IMR-90 (cell line): ENCODE results near the gene XPC. TPM values are rescaled to one million over a fixed set of nuclear protein-coding genes. Genes with fewer than 3 reads are reported as not detected.
A peak's percentile ranks its signal among the peaks of the same experiment; 100 is the strongest.

Source experiments
- ATAC-seq: fragments of 200-7000 bp; cut with Tn5 transposase; 2 replicates; pipeline ENCODE4 v1.9.1; 2020; ENCODE audit warnings: low read depth, mild to moderate bottlenecking, moderate library complexity
- BruUV-seq: library from RNA; stranded (reverse); fragments of 400-500 nt; replicated peaks from 2 replicates; lab custom pipeline; 2021; lab: Mats Ljungman, UMichigan
- CTCF ChIA-PET: fragments of 300-600 bp; formaldehyde crosslinking; extraction: SDS; loops from one replicate; lab custom pipeline; 2021; ENCODE audit warnings: antibody characterized with exemption; lab: Yijun Ruan, JAX
- POLR2A ChIA-PET: fragments of 300-600 bp; sonication (Branson Sonifier 250); formaldehyde crosslinking; loops from one replicate; lab custom pipeline; 2022; ENCODE audit warnings: antibody characterized with exemption; ENCODE audit not compliant: unreplicated experiment; lab: Charles Lee
- DNase-seq: peaks from one replicate; pipeline ENCODE4 v3.0.0; 2013
- H2AFZ ChIP-seq: replicated peaks from 2 replicates; pipeline ENCODE3; 2013; ENCODE audit warnings: low read length, mild to moderate bottlenecking; ENCODE audit not compliant: poor library complexity
- H2AK5ac ChIP-seq: 2 replicates; pipeline ENCODE4 v1.6.1; 2013; ENCODE audit warnings: low read depth, low read length, inconsistent platforms
- H2AK9ac ChIP-seq: replicated peaks from 2 replicates; pipeline ENCODE3; 2013; ENCODE audit warnings: mild to moderate bottlenecking, low read depth, low read length, moderate library complexity; ENCODE audit not compliant: poor library complexity
- H2BK120ac ChIP-seq: 2 replicates; pipeline ENCODE4 v1.6.1; 2013; ENCODE audit warnings: low read depth, low read length, inconsistent platforms
- H2BK15ac ChIP-seq: 3 replicates; pipeline ENCODE4 v1.6.1; 2013; ENCODE audit warnings: low read depth, low read length, inconsistent platforms
- H2BK20ac ChIP-seq: 2 replicates; pipeline ENCODE4 v1.6.1; 2013; ENCODE audit warnings: low read depth, mild to moderate bottlenecking, inconsistent platforms, low read length, moderate library complexity
- H2BK5ac ChIP-seq: 2 replicates; pipeline ENCODE4 v1.6.1; 2013; ENCODE audit warnings: mild to moderate bottlenecking, low read depth, low read length, inconsistent platforms; ENCODE audit not compliant: poor library complexity, severe bottlenecking
- H3K14ac ChIP-seq: replicated peaks from 2 replicates; pipeline ENCODE4 v1.6.1; 2013; ENCODE audit warnings: low read depth, low read length, inconsistent platforms
- H3K18ac ChIP-seq: 2 replicates; pipeline ENCODE4 v1.6.1; 2013; ENCODE audit warnings: low read depth, low read length, control low read depth
- H3K23ac ChIP-seq: 2 replicates; pipeline ENCODE4 v1.6.1; 2013; ENCODE audit warnings: low read depth, low read length, inconsistent platforms
- H3K27ac ChIP-seq: 2 replicates; pipeline ENCODE4 v1.5.1; 2013; ENCODE audit warnings: mild to moderate bottlenecking, control low read depth, low read length; ENCODE audit not compliant: insufficient read depth
- H3K27me3 ChIP-seq: 2 replicates; pipeline ENCODE4 v1.6.1; 2013; ENCODE audit warnings: low read length; ENCODE audit not compliant: control insufficient read depth, insufficient read depth
- H3K36me3 ChIP-seq: 2 replicates; pipeline ENCODE4 v1.6.1; 2013; ENCODE audit warnings: low read length, mixed read lengths; ENCODE audit not compliant: control insufficient read depth, insufficient read depth
- H3K4ac ChIP-seq: 2 replicates; pipeline ENCODE4 v1.6.1; 2013; ENCODE audit warnings: low read depth, low read length, inconsistent platforms
- H3K4me1 ChIP-seq: 2 replicates; pipeline ENCODE4 v1.6.1; 2013; ENCODE audit warnings: low read length, mixed read lengths; ENCODE audit not compliant: control insufficient read depth, insufficient read depth
- H3K4me2 ChIP-seq: 2 replicates; pipeline ENCODE4 v1.6.1; 2013; ENCODE audit warnings: low read depth, mild to moderate bottlenecking, control low read depth, low read length, moderate library complexity
- H3K4me3 ChIP-seq: 2 replicates; pipeline ENCODE4 v1.5.1; 2013; ENCODE audit warnings: low read depth, mild to moderate bottlenecking, control low read depth, low read length, moderate library complexity; ENCODE audit not compliant: insufficient read depth
- H3K56ac ChIP-seq: 2 replicates; pipeline ENCODE4 v1.6.1; 2013; ENCODE audit warnings: low read length, inconsistent platforms; ENCODE audit not compliant: insufficient read depth; ENCODE audit errors: extremely low read depth
- H3K79me1 ChIP-seq, 2 experiments: 2 replicates each; pipeline ENCODE4 v1.6.1; 2013; ENCODE audit warnings: low read length in 2 of 2, inconsistent platforms in 1 of 2, low read depth in 1 of 2
- H3K9ac ChIP-seq: 2 replicates; pipeline ENCODE4 v1.6.1; 2013; ENCODE audit warnings: low read depth, low read length, control low read depth
- H3K9me1 ChIP-seq: 2 replicates; pipeline ENCODE4 v1.6.1; 2013; ENCODE audit warnings: low read length, inconsistent platforms; ENCODE audit not compliant: insufficient read depth
- H3K9me3 ChIP-seq: 2 replicates; pipeline ENCODE4 v1.6.1; 2013; ENCODE audit warnings: low read length; ENCODE audit not compliant: control insufficient read depth, insufficient read depth
- H4K20me1 ChIP-seq: 2 replicates; pipeline ENCODE4 v1.6.1; 2013; ENCODE audit warnings: low read length, inconsistent platforms; ENCODE audit not compliant: insufficient read depth
- H4K5ac ChIP-seq: 2 replicates; pipeline ENCODE4 v1.6.1; 2013; ENCODE audit warnings: mild to moderate bottlenecking, low read depth, low read length, control low read depth
- H4K8ac ChIP-seq, 2 experiments: 2 replicates each; pipeline ENCODE4 v1.6.1; 2013; ENCODE audit warnings: low read depth in 2 of 2, low read length in 2 of 2, control low read depth in 1 of 2, inconsistent platforms in 1 of 2
- H4K91ac ChIP-seq: 2 replicates; pipeline ENCODE4 v1.6.1; 2013; ENCODE audit warnings: low read depth, low read length, inconsistent platforms; ENCODE audit not compliant: insufficient read depth
- BHLHE40 ChIP-seq: fragments of 150-350 bp; IDR thresholded peaks from 2 replicates; pipeline ENCODE4 v1.6.1; 2016; ENCODE audit warnings: mild to moderate bottlenecking, low read depth, low read length
- WGBS, 2 experiments: methylation state at CpG; one replicate each; pipeline versions ENCODE4 v1.1.5 to v1.1.7; 2013; ENCODE audit warnings: missing lambda C conversion rate in 2 of 2; ENCODE audit not compliant: insufficient read length in 1 of 2; ENCODE audit errors: extremely low coverage in 2 of 2; 5-methylcytosine and 5-hydroxymethylcytosine counted together
- dilution Hi-C: fragments of 300-500 bp; cut with HindIII; formaldehyde crosslinking; loops from one replicate; pipeline ENCODE4 v1.14.3; 2018; ENCODE audit warnings: low sequenced_read_pairs; ENCODE audit not compliant: unreplicated experiment
- in situ Hi-C: fragments of 300-500 bp; cut with MboI; formaldehyde crosslinking; loops from 3 replicates; pipeline ENCODE4 v1.14.3; 2019; ENCODE audit warnings: low sequenced_read_pairs, inconsistent platforms, mixed read lengths
- intact Hi-C: fragments of 100-400 bp; cut with micrococcal nuclease; formaldehyde crosslinking; loops from 2 replicates; pipeline ENCODE4 v1.10.0; 2022
- polyA plus RNA-seq, 3 experiments: library from polyadenylated mRNA; depleted of rRNA; stranded (reverse); fragments of >200 nt; gene quantifications; 2 replicates each; pipeline ENCODE4 v1.2.3, GENCODE V29; 2012; ENCODE audit warnings: low replicate concordance in 1 of 3
- total RNA-seq: library from RNA; depleted of rRNA; stranded (reverse); fragments of >200 nt; gene quantifications from 2 replicates; pipeline ENCODE4 v1.2.3, GENCODE V29; 2012
- TF ChIP-seq, protein P1 (sequence below): conservative IDR thresholded peaks from 2 replicates; pipeline ENCODE4 v1.5.1; 2012; ENCODE audit warnings: mild to moderate bottlenecking, low read depth, low read length, improper control_type of control experiment

Gene XPC
- total and polyA plus RNA-seq, 2 of the 4 experiments (the other 2 are of a cell fraction) = 30.9 to 48.8 TPM

DNA sequence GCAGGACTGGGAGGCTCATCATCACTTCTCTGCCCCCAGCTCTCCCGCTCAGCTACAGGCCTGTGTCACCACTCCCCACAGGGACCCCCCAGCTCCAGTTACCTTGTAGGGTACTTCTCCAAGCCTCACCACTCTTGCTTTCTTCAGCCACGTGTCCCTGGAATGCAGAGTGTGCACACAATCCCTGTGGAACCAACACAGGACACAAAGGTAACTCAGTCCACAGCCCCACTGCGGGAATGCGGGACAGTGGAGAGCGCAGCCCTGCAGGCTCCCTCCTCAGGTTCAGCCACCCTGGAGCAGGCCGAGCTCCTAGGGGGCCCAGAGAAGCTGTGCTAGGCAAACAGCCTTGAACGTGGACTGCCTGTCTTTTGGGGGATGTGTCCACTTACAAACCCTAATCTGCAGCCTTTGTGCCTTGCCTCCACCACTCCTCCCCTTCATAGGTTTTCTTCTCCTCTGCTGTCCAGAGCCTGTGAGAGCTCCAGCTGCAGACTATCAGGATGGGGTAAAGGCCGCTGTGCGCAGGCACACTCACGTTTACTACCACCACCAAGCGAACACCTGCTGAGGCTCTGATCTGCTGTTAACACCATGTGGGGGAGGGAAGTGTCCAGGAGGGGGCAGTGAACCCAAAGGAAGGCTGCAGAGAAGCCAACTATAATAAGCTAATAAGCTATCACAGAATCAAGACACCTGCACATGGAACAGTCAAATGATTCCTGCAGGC lies 26.0 kb downstream of the XPC start:
- H3K79me1 ChIP-seq = peaks cover 19 to 29% of the 10 kb centered on the region in 2 experiments
- no peaks in the 10 kb centered on the region for H3K9me3 ChIP-seq
- H2BK15ac ChIP-seq = no peak overlapping the region
- H2BK5ac ChIP-seq = no peak overlapping the region
- H3K4ac ChIP-seq = no peak overlapping the region
- no peak overlapping the region for H4K5ac ChIP-seq
- H3K27ac ChIP-seq = no peak overlapping the region
- H2AK9ac ChIP-seq = no peak overlapping the region
- no peak overlapping the region for H3K9ac ChIP-seq
- H3K23ac ChIP-seq = no peak overlapping the region
- H3K4me1 ChIP-seq = no peaks in the 10 kb centered on the region
- H2AK5ac ChIP-seq = no peak overlapping the region
- in situ Hi-C loops = no loop called here
- no peak overlapping the region for H2BK120ac ChIP-seq
- H2AFZ ChIP-seq = no peak overlapping the region
- no peaks in the 10 kb centered on the region for H4K20me1 ChIP-seq
- no peak for TF ChIP-seq BHLHE40
- TF ChIP-seq, protein P1, sequence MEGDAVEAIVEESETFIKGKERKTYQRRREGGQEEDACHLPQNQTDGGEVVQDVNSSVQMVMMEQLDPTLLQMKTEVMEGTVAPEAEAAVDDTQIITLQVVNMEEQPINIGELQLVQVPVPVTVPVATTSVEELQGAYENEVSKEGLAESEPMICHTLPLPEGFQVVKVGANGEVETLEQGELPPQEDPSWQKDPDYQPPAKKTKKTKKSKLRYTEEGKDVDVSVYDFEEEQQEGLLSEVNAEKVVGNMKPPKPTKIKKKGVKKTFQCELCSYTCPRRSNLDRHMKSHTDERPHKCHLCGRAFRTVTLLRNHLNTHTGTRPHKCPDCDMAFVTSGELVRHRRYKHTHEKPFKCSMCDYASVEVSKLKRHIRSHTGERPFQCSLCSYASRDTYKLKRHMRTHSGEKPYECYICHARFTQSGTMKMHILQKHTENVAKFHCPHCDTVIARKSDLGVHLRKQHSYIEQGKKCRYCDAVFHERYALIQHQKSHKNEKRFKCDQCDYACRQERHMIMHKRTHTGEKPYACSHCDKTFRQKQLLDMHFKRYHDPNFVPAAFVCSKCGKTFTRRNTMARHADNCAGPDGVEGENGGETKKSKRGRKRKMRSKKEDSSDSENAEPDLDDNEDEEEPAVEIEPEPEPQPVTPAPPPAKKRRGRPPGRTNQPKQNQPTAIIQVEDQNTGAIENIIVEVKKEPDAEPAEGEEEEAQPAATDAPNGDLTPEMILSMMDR = 0 out of 2 replicates have a peak, but pooled peaks have one; percentile 18
- ATAC-seq (no peak), DNase-seq (no peak)
- CTCF ChIA-PET = no interaction called here
- peaks cover 64% of the 10 kb centered on the region for H3K36me3 ChIP-seq
- intact Hi-C loops = no loop called here
- no TSS peak for BruUV-seq
- no peak overlapping the region for H3K14ac ChIP-seq
- no peaks in the 10 kb centered on the region; the same call in 1 of the 2 replicates for H3K9me1 ChIP-seq
- no peak overlapping the region for H2BK20ac ChIP-seq
- no peaks in the 10 kb centered on the region for H3K27me3 ChIP-seq
- no peak overlapping the region for H4K91ac ChIP-seq
- H3K56ac ChIP-seq = no peak overlapping the region
- H3K18ac ChIP-seq = no peak overlapping the region
- H3K4me3 ChIP-seq = no peak overlapping the region
- dilution Hi-C loops = no loop called here
- WGBS, 2 experiments = no CpG with 5 or more reads among the region's 11 CpGs
- POLR2A ChIA-PET = interaction anchor here (1.2 kb wide), 1 partner anchor 26 kb away, joined by 3 read pairs; the partner anchor contains the start of gene LSM3
- no peak overlapping the region for H3K4me2 ChIP-seq
- H4K8ac ChIP-seq = no peak overlapping the region
